GM18505 (cell line): ENCODE results near the gene NMS.

ENCODE experiments used
- ATAC-seq: cut with Tn5 transposase; IDR thresholded peaks from one replicate; pipeline ENCODE4 v1.9.1; 2021; ENCODE audit not compliant: unreplicated experiment
- POLR2A ChIP-seq: IDR thresholded peaks from 4 replicates; pipeline ENCODE4 v1.6.1; 2011; ENCODE audit warnings: borderline replicate concordance; ENCODE audit not compliant: insufficient read depth, insufficient read length; ENCODE audit errors: extremely low read depth

Gene NMS

DNA sequence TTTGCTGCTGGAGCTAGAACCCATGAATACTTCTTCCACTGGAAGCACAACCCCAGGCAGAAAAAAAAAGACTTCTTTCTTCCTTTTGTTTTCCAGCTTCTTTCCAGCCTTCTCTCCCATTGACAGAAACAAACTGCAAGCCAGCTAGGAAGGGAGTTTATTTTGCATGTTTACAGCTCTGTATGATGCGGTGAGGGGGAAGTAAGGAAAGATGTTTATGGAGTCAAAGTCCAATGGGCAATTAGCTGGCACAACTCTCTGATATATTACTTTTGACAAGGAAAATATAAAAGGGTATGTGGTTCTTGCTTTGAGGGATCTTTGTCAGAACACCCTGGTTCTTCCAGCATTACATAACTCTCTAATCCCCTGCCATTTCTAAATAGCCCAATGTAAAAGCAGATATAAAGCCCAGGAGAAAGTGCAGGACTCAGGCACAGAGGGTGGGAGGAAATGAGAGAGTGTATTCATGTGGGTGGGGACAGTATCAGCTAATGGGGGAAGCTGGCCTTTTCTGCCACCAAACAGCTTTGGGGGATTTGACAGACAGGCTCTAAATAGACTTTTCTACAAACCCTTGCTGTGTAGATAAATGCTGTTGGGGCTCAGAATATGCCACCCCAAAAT, 9.3 kb upstream of the NMS start:
- no peak for TF ChIP-seq POLR2A
- ATAC-seq, result no peak

DNA sequence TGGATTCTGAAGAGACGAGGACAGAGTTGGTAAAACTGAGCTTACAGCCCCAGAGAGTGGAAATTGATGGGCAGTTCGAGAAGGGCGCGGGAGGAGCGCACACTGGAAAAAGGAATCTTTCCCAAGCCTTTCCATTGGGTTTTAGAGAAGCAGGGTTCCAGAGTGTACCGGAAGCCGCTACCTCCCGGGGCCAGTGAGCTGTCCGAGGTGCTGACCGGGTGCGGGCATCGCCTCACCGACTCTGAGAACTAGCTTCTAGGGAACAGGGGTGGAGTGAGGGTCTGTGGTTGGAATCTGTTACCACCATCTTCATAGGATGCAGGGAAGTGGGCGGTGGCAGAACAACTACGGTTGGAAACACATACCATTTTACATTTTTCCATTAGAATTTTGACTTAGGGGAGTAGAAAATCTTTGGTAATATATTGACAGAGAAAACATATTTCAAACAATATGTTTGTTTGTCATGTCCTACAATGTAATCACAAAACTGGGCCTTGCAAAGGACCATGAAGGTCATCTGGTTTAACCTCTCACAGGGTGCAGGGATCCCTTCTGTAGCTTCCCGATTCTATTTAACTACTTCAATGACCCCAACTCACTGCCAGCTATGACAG, 724 bp downstream of the NMS start:
- no peak for TF ChIP-seq POLR2A

GRCh38 chr2:100476606-100477005, 6.3 kb downstream of the NMS start:
- TF ChIP-seq POLR2A, result no peak
- no peak for ATAC-seq

More for the DNA sequence above, 724 bp downstream of the NMS start:
- no peak for ATAC-seq

GRCh38 chr2:100482741-100483140, 12.5 kb downstream of the NMS start:
- no peak for ATAC-seq
- no peak for TF ChIP-seq POLR2A

- TF ChIP-seq POLR2A, result no peak
- no peak for ATAC-seq
Measured at GRCh38 chr2:100483895-100484294, 13.6 kb downstream of the NMS start.

GRCh38 chr2:100484390-100484789, 14.1 kb downstream of the NMS start:
- ATAC-seq, result no peak
- no peak for TF ChIP-seq POLR2A

DNA sequence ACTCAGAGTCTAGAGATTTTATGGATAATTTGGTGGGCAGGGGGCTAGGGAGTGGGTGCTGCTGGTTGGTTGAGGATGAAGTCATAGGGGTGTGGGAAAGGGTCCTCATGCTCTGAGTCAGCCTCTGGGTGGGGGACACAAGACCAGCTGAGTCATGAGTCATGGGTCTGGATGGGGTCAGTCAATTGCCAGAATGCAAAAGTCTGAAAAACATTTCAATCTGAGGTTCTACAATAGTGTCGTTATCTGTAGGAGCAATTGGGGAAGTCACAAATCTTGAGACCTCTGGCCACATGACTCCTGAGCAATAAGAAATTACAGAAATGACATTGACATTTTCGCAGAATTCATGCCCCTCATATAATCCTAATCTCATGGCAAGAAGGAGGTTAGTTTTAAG, 15.1 kb downstream of the NMS start:
- no peak for ATAC-seq
- no peak for TF ChIP-seq POLR2A

DNA sequence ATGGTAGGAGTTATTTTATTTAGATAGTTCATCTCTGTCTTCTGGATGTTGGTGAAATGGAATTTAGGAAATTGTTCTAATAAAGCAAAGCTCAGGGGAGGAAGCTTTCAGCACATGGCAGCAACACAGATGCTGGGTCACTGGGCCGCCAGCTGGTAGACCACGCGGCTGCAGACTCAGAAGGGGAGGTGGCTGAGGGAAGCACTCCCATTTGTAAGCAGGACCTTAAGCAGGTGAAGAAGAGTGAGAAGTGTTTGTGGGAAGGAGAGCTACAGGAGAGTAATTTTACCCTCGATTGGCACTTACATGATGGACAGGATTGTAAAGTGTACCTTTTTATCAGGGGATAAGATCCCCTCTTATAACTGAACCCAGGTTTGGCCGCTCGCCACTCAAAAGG, 24.4 kb downstream of the NMS start:
- no peak for ATAC-seq
- no peak for TF ChIP-seq POLR2A

- TF ChIP-seq POLR2A, result no peak
- ATAC-seq, result no peak
Measured at GRCh38 chr2:100502782-100503181, 32.5 kb downstream of the NMS start.

GRCh38 chr2:100504542-100504941, 34.3 kb downstream of the NMS start:
- no peak for TF ChIP-seq POLR2A

DNA sequence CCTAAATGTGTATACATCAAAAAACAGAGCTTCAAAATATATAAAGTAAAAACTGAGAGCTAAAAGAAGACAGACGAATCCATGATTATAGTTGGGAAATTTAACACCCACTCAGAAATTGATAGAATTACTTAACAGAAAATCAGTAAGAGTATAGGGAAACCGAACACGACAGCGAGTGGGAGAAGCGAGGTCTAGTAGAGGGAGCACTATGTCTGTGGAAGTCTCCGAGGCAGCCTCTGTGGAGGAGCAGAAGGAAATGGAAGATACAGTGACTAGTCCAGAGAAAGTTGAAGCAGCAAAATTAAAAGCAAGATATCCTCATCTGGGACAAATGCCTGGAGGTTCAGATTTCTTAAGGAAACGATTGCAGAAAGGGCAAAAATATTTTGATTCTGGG, 38.8 kb downstream of the NMS start:
- ATAC-seq, result no peak
- TF ChIP-seq POLR2A, result no peak

More at GRCh38 chr2:100504542-100504941, 34.3 kb downstream of the NMS start:
- no peak for ATAC-seq

DNA sequence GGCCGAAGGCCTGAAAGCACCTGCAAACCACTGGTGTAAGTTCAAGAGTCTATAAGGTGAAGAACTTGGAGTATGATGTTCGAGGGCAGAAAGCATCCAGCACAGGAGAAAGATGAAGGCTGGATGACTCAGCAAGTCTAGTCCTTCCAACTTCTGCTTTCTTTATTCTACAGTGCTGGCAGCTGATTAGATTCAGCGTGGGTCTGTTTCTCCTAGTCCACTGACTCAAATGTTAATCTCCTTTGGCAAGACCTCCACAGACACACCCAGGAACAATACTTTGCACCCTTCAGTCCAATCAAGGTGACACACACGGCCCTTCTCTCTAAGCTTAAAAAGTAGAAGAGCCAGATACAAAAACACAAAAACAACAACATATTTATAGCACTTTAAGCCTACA, 43.4 kb downstream of the NMS start:
- no peak for TF ChIP-seq POLR2A
- no peak for ATAC-seq

GRCh38 chr2:100517556-100517955, 47.3 kb downstream of the NMS start:
- ATAC-seq, result no peak
- TF ChIP-seq POLR2A, result no peak

DNA sequence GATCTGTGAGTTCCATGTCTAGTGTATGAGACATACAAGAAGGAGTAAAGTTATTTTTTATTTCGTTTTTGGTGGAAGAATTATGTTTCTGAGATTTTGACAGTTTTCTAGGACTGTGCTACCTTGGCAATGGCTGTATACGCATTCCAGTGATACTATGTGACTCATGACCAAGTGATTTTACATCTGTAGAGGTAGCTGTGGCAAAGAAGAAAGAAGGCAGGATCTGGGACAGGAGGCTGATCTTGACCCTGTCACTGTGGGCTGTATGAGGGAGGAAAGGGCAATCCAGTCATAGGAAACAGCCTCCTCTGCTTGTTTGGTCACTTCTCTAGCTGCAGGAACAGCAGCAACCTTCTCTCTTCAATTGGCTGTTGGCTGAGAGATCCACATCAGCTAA, 48.5 kb downstream of the NMS start:
- ATAC-seq, result no peak
- no peak for TF ChIP-seq POLR2A
